Thyroid gland (tissue), 4 donors: Measurements from ENCODE around the gene PFKFB1. TPM values are rescaled to one million over a fixed set of nuclear protein-coding genes. Genes with fewer than 3 reads are reported as not detected.
"Not testable (repeated sequence)": the region's sequence is repeated elsewhere in the genome, so short reads cannot be mapped to it uniquely, and the experiment has no call there.

Source experiments
- DNase-seq, 2 donors: peaks; one replicate each; pipeline ENCODE4 v3.0.0-alpha.2; 2019
- H3K27ac ChIP-seq, 3 donors: fragments of 200-600 bp; sonication (generic); 1 replicate in 2 of 3; 2 replicates in 1 of 3; pipeline ENCODE4 v1.5.1; 2016 to 2019; ENCODE audit warnings: mild to moderate bottlenecking in 1 of 3, moderate library complexity in 1 of 3
- H3K27me3 ChIP-seq: fragments of 200-600 bp; sonication (generic); one replicate; pipeline ENCODE4 v1.5.1; 2019
- H3K36me3 ChIP-seq, 2 donors: fragments of 200-600 bp; sonication (generic); one replicate each; pipeline ENCODE4 v1.5.1; 2016 to 2019
- H3K4me1 ChIP-seq, 2 donors: fragments of 200-600 bp; sonication (generic); one replicate each; pipeline ENCODE4 v1.5.1; 2017 to 2019
- H3K4me3 ChIP-seq, 3 donors: fragments of 200-600 bp; sonication (generic); replicated peaks in 1 of 3; 1 replicate in 2 of 3; 2 replicates in 1 of 3; pipeline ENCODE4 v1.5.1; 2016; ENCODE audit warnings: mild to moderate bottlenecking in 1 of 3
- H3K9me3 ChIP-seq: fragments of 200-600 bp; sonication (generic); one replicate; pipeline ENCODE4 v1.5.1; 2017
- CTCF ChIP-seq, 6 experiments: fragments of 200-600 bp in 3 of 6; fragments of 450-650 bp in 3 of 6; sonication (generic) in 3 of 6; IDR thresholded peaks; one replicate each; pipeline ENCODE4 v1.5.1; 2016 to 2019; ENCODE audit warnings: antibody characterized with exemption in 6 of 6, mild to moderate bottlenecking in 2 of 6, inconsistent platforms in 1 of 6, moderate library complexity in 1 of 6
- POLR2A ChIP-seq, 2 donors: fragments of 450-650 bp; IDR thresholded peaks; one replicate each; pipeline ENCODE4 v1.6.1; 2017; ENCODE audit warnings: antibody characterized with exemption in 2 of 2, mild to moderate bottlenecking in 2 of 2, moderate library complexity in 1 of 2
- WGBS, 2 donors: methylation state at CpG; one replicate each; pipeline ENCODE4 v1.1.5; 2017; 5-methylcytosine and 5-hydroxymethylcytosine counted together
- intact Hi-C: fragments of 100-400 bp; cut with DNase I; formaldehyde crosslinking; loops from one replicate; pipeline ENCODE4 v1.15.1; 2023
- total RNA-seq, 4 donors: library from RNA; depleted of rRNA; stranded (reverse); fragments of >200 nt; gene quantifications; one replicate each; pipeline ENCODE4 v1.2.3, GENCODE V29; 2016

The PFKFB1 gene
- total RNA-seq, 4 donors from 2014 or later = 0.56 to 1.3 (median 0.93) TPM

- Histone ChIP-seq H3K27ac (no peak overlapping the region), H3K4me3 (no peak overlapping the region), H3K9me3 (no peaks in the 10 kb centered on the region), H3K36me3 (no peaks in the 10 kb centered on the region), H3K4me1 (no peaks in the 10 kb centered on the region), H3K27me3 (no peaks in the 10 kb centered on the region)
- TF ChIP-seq POLR2A (IDR thresholded peaks at IDR 0.05) (no peak), CTCF (IDR thresholded peaks at IDR 0.05) (no peak)
- DNase-seq = no peak
- intact Hi-C loops = loop anchor here (10.0 kb wide), 1 partner anchor 361 kb away; no protein-coding TSS in a partner anchor
Observed at GRCh38 chrX:54995621-54996020, 1.6 kb upstream of the PFKFB1 start.

- Histone ChIP-seq H3K9me3 (no peaks in the 10 kb centered on the region), H3K4me1 (no peaks in the 10 kb centered on the region), H3K4me3 (no peak overlapping the region), H3K27me3 (no peaks in the 10 kb centered on the region), H3K36me3 (no peaks in the 10 kb centered on the region), H3K27ac (no peak overlapping the region)
- WGBS, 2 donors = 77 to 83% methylated on average over 5 to 6 of the region's 6 CpGs
- DNase-seq = no peak
- intact Hi-C loops = loop anchor here (10.0 kb wide), 1 partner anchor 360 kb away; no protein-coding TSS in a partner anchor
- TF ChIP-seq CTCF (IDR thresholded peaks at IDR 0.05) = no peak
- no peak for TF ChIP-seq POLR2A (IDR thresholded peaks at IDR 0.05)
Observed at GRCh38 chrX:54994668-54995351, 822 bp upstream of the PFKFB1 start.

GRCh38 chrX:54992911-54993622 is 921 bp downstream of the PFKFB1 start:
- Histone ChIP-seq H3K27ac (no peak overlapping the region), H3K27me3 (no peaks in the 10 kb centered on the region), H3K4me1 (no peaks in the 10 kb centered on the region), H3K9me3 (no peaks in the 10 kb centered on the region), H3K36me3 (no peaks in the 10 kb centered on the region), H3K4me3 (no peak overlapping the region)
- intact Hi-C loops = loop anchor here (10.0 kb wide), 1 partner anchor 358 kb away; no protein-coding TSS in a partner anchor
- 83 to 100% methylated on average over 1 of the region's 1 CpG for WGBS, 2 donors
- TF ChIP-seq CTCF (IDR thresholded peaks at IDR 0.05) (no peak), POLR2A (IDR thresholded peaks at IDR 0.05) (no peak)
- DNase-seq = no peak

- no peak for DNase-seq
- intact Hi-C loops = loop anchor here (10.0 kb wide), 1 partner anchor 357 kb away; no protein-coding TSS in a partner anchor
- H3K9me3 ChIP-seq = no peaks in the 10 kb centered on the region
Observed at GRCh38 chrX:54991706-54992105, 2.3 kb downstream of the PFKFB1 start.

GRCh38 chrX:54983306-54983705 is 10.7 kb downstream of the PFKFB1 start:
- H3K4me1 ChIP-seq, H3K27me3 ChIP-seq, H3K36me3 ChIP-seq, intact Hi-C loops, H3K4me3 ChIP-seq, DNase-seq, H3K27ac ChIP-seq, H3K9me3 ChIP-seq: not testable (repeated sequence)
- WGBS, 2 donors = 98 to 100% methylated on average over 2 of the region's 2 CpGs

More at GRCh38 chrX:54991706-54992105, 2.3 kb downstream of the PFKFB1 start:
- Histone ChIP-seq H3K27ac (no peak overlapping the region), H3K4me3 (no peak overlapping the region), H3K27me3 (no peaks in the 10 kb centered on the region), H3K36me3 (no peaks in the 10 kb centered on the region), H3K4me1 (no peaks in the 10 kb centered on the region)
- TF ChIP-seq CTCF (IDR thresholded peaks at IDR 0.05) = no peak
- no peak for TF ChIP-seq POLR2A (IDR thresholded peaks at IDR 0.05)
- WGBS, 2 donors = 90 to 96% methylated on average over 2 of the region's 2 CpGs
